Nephron (organoid): ENCODE measurements around the gene SNRPB.
"Not testable (repeated sequence)": the region's sequence is repeated elsewhere in the genome, so short reads cannot be mapped to it uniquely, and the experiment has no call there.

ENCODE experiments used
- H3K27ac Mint-ChIP-seq, 3 experiments: 2 replicates each; pipeline ENCODE4 v1.8.0; 2020; ENCODE audit warnings: mixed read lengths in 3 of 3, mild to moderate bottlenecking in 2 of 3, moderate library complexity in 1 of 3
- H3K27me3 Mint-ChIP-seq: 2 replicates; pipeline ENCODE4 v1.8.0; 2021; ENCODE audit warnings: low read depth, mild to moderate bottlenecking, moderate library complexity, mixed read lengths
- H3K36me3 Mint-ChIP-seq: 2 replicates; pipeline ENCODE4 v1.8.0; 2020; ENCODE audit warnings: low read depth, mixed read lengths
- H3K4me1 Mint-ChIP-seq: 2 replicates; pipeline ENCODE4 v1.8.0; 2020; ENCODE audit warnings: mixed read lengths
- H3K4me3 Mint-ChIP-seq, 3 experiments: 2 replicates each; pipeline ENCODE4 v1.8.0; 2020; ENCODE audit warnings: mild to moderate bottlenecking in 3 of 3, mixed read lengths in 3 of 3, moderate library complexity in 2 of 3
- H3K9me3 Mint-ChIP-seq: 2 replicates; pipeline ENCODE4 v1.8.0; 2020; ENCODE audit warnings: mixed read lengths
- TF ChIP-seq, protein P1 (sequence below), 3 experiments: fragments of 200-600 bp; sonication (generic); IDR thresholded peaks; one replicate each; pipeline ENCODE4 v1.5.0; 2021; ENCODE audit warnings: antibody characterized with exemption in 3 of 3; ENCODE audit not compliant: unreplicated experiment in 3 of 3

Gene SNRPB

DNA sequence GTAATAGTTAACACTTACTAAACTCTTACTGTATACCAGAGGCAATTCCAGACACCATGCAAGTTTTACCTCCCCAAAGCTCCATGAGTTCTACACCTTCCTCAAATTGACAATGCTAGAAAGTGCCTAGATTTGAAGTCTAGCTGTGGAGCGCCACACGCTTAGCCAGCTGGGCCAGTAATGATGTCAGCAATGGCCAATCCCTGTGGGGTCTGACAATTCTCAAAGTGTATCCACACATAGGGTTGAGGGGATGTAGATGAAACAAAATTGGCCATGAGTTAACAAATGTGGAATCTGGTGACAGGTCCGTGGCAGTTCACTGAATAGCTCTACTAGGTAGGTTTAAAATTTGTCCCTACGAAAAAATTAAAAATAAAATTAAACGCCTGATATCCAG, 36.9 kb upstream of the SNRPB start:
- Mint-ChIP-seq H3K4me1 (peaks cover 12% of the 10 kb centered on the region), H3K9me3 (peaks cover 10% of the 10 kb centered on the region), H3K27me3 (peaks cover 11% of the 10 kb centered on the region), H3K36me3 (peaks cover 16% of the 10 kb centered on the region), H3K4me3 (peak overlapping the region; percentile 95 to 100 (median 99)), H3K27ac (peak overlapping the region in 2 of 3 experiments; percentile 97 to 99)
- TF ChIP-seq, protein P1, sequence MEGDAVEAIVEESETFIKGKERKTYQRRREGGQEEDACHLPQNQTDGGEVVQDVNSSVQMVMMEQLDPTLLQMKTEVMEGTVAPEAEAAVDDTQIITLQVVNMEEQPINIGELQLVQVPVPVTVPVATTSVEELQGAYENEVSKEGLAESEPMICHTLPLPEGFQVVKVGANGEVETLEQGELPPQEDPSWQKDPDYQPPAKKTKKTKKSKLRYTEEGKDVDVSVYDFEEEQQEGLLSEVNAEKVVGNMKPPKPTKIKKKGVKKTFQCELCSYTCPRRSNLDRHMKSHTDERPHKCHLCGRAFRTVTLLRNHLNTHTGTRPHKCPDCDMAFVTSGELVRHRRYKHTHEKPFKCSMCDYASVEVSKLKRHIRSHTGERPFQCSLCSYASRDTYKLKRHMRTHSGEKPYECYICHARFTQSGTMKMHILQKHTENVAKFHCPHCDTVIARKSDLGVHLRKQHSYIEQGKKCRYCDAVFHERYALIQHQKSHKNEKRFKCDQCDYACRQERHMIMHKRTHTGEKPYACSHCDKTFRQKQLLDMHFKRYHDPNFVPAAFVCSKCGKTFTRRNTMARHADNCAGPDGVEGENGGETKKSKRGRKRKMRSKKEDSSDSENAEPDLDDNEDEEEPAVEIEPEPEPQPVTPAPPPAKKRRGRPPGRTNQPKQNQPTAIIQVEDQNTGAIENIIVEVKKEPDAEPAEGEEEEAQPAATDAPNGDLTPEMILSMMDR (IDR thresholded peaks at IDR 0.05; ENCODE audit: unreplicated experiment in 3 of 3) = no peak

DNA sequence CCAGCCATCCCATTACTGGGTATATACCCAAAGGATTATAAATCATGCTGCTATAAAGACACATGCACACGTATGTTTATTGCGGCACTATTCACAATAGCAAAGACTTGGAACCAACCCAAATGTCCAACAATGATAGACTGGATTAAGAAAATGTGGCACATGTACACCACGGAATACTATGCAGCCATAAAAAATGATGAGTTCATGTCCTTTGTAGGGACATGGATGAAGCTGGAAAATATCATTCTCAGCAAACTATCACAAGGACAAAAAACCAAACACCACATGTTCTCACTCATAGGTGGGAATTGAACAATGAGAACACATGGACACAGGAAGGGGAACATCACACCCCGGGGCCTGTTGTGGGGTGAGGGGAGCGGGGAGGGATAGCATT, 35.8 kb upstream of the SNRPB start:
- Mint-ChIP-seq H3K27me3 (peaks cover 10% of the 10 kb centered on the region), H3K9me3 (peaks cover 14% of the 10 kb centered on the region), H3K4me3 (peak overlapping the region in 2 of 3 experiments; percentile 32 to 40), H3K36me3 (peaks cover 21% of the 10 kb centered on the region), H3K4me1 (peaks cover 12% of the 10 kb centered on the region)
- not testable (repeated sequence) for H3K27ac Mint-ChIP-seq

DNA sequence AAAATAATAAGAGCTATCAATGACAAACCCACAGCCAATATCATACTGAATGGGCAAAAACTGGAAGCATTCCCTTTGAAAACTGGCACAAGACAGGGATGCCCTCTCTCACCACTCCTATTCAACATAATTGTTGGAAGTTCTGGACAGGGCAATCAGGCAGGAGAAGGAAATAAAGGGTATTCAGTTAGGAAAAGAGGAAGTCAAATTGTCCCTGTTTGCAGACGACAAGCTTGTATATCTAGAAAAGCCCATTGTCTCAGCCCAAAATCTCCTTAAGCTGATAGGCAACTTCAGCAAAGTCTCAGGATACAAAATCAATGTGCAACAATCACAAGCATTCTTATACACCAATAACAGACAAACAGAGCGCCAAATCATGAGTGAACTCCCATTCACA, 34.2 kb upstream of the SNRPB start:
- H3K27me3 Mint-ChIP-seq, H3K27ac Mint-ChIP-seq: not testable (repeated sequence)
- peaks cover 18% of the 10 kb centered on the region for H3K9me3 Mint-ChIP-seq
- H3K36me3 Mint-ChIP-seq = peaks cover 32% of the 10 kb centered on the region
- peak overlapping the region; percentile 10 to 57 (median 56) for H3K4me3 Mint-ChIP-seq
- H3K4me1 Mint-ChIP-seq = peaks cover 12% of the 10 kb centered on the region

DNA sequence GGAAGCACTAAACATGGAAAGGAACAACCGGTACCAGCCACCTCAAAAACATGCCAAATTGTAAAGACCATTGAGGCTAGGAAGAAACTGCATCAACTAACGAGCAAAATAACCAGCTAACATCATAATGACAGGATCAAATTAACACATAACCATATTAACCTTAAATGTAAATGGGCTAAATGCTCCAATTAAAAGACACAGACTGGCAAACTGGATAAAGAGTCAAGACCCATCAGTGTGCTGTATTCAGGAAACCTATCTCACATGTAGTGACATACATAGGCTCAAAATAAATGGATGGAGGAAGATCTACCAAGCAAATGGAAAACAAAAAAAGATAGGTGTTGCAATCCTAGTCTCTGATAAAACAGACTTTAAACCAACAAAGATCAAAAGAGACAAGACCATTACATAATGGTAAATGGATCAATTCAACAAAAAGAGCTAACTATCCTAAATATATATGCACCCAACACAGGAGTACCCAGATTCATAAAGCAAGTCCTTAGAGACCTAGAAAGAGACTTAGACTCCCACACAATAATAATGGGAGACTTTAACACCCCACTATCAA, 32.3 kb upstream of the SNRPB start:
- not testable (repeated sequence) for H3K4me3 Mint-ChIP-seq, H3K27me3 Mint-ChIP-seq, H3K4me1 Mint-ChIP-seq, H3K27ac Mint-ChIP-seq
- peaks cover 47% of the 10 kb centered on the region for H3K36me3 Mint-ChIP-seq
- peaks cover 21% of the 10 kb centered on the region for H3K9me3 Mint-ChIP-seq

DNA sequence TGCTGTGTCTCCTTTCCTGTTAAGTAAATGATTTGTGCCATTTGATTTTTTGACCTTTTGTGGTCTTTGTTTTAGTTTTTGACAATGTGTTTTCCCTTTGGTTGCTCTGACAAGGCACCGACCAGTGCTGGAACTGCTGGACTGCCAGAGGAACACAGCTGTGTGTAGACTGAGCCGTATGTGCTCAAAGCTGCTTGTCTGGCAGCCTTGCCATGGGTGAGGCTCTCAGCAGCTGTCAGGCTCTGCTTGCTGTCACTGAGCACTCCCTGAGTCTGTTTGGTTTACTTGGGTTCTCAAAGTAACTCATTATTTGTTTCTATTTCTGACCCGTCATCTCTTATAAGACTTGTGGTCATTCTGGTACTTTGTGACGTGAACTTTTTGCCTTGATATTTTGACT, 15.1 kb upstream of the SNRPB start:
- H3K4me1 Mint-ChIP-seq = peaks cover 4% of the 10 kb centered on the region
- no peak overlapping the region for H3K27ac Mint-ChIP-seq
- no peaks in the 10 kb centered on the region for H3K27me3 Mint-ChIP-seq
- H3K36me3 Mint-ChIP-seq = peaks cover 67% of the 10 kb centered on the region
- TF ChIP-seq, protein P1 (IDR thresholded peaks at IDR 0.05; ENCODE audit: unreplicated experiment in 3 of 3) = no peak
- H3K9me3 Mint-ChIP-seq = no peaks in the 10 kb centered on the region
- no peak overlapping the region for H3K4me3 Mint-ChIP-seq

DNA sequence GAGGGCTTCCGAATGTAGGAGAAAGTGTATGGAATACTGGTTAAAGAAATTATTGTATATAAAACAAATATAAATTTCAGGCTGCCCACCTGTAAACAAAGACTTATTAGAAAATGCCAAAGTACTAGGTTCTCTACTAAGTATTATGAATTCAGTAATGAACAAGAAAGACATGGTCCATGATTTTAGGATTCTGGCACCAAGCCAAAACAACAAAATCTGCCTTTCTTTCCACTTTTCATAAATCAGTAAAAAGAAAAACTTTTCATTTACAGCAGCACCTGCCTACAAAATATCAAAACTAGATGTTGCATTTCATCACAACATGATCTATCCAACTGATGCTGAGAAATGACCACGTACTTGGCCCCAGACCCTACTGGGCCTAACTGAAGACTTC, 14.5 kb upstream of the SNRPB start:
- H3K4me1 Mint-ChIP-seq = peaks cover 4% of the 10 kb centered on the region
- TF ChIP-seq, protein P1 (IDR thresholded peaks at IDR 0.05; ENCODE audit: unreplicated experiment in 3 of 3) = no peak
- no peak overlapping the region for H3K27ac Mint-ChIP-seq
- H3K27me3 Mint-ChIP-seq = no peaks in the 10 kb centered on the region
- H3K9me3 Mint-ChIP-seq = no peaks in the 10 kb centered on the region
- H3K36me3 Mint-ChIP-seq = peaks cover 71% of the 10 kb centered on the region
- H3K4me3 Mint-ChIP-seq = no peak overlapping the region

DNA sequence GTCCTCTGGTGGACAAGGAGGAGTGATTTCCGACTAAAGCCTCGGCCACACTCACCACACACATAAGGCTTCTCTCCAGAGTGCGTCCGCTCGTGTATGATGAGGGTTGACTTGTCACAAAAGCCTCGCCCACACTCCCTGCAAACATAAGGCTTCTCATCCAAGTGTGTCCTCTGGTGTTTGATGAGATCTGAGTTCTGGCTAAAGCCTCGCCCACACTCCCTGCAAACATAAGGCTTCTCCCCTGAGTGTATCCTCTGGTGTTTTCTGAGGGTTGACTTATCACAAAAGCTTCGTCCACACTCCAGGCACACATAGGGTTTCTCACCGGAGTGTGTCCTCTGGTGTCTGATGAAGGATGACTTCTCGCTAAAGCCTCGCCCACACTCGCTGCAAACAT, 12.9 kb upstream of the SNRPB start:
- Mint-ChIP-seq H3K27ac (no peak overlapping the region), H3K4me1 (peaks cover 4% of the 10 kb centered on the region), H3K4me3 (no peak overlapping the region), H3K36me3 (peaks cover 73% of the 10 kb centered on the region), H3K9me3 (no peaks in the 10 kb centered on the region), H3K27me3 (no peaks in the 10 kb centered on the region)
- TF ChIP-seq, protein P1 (IDR thresholded peaks at IDR 0.05; ENCODE audit: unreplicated experiment in 3 of 3) = no peak
